Endodermal cell (in vitro differentiated cells): ENCODE measurements around the gene VPS41. TPM values are rescaled to one million over a fixed set of nuclear protein-coding genes. Genes with fewer than 3 reads are reported as not detected.

Experiments used
- DNase-seq: peaks from one replicate; pipeline ENCODE4 v3.0.0-alpha.2; 2017
- H3K27ac ChIP-seq: 2 replicates; pipeline ENCODE4 v1.5.1; 2013; ENCODE audit warnings: mild to moderate bottlenecking, low read depth, low read length, moderate library complexity
- H3K27me3 ChIP-seq: 2 replicates; pipeline ENCODE4 v1.6.1; 2013; ENCODE audit warnings: mild to moderate bottlenecking, low read length, moderate library complexity; ENCODE audit not compliant: insufficient read depth, control insufficient read depth, poor library complexity, severe bottlenecking
- H3K36me3 ChIP-seq: 2 replicates; pipeline ENCODE4 v1.7.0; 2013; ENCODE audit warnings: mild to moderate bottlenecking, low read length, moderate library complexity; ENCODE audit not compliant: control insufficient read depth, insufficient read depth
- H3K4me1 ChIP-seq: one replicate; pipeline ENCODE4 v1.7.0; 2013; ENCODE audit warnings: low read length; ENCODE audit not compliant: control insufficient read depth, insufficient read depth
- H3K4me3 ChIP-seq: 2 replicates; pipeline ENCODE4 v1.5.1; 2013; ENCODE audit warnings: mild to moderate bottlenecking, low read length, moderate library complexity
- H3K9ac ChIP-seq: 2 replicates; pipeline ENCODE4 v1.6.1; 2013; ENCODE audit warnings: mild to moderate bottlenecking, low read length, moderate library complexity; ENCODE audit not compliant: poor library complexity, severe bottlenecking; ENCODE audit errors: extremely low read depth
- H3K9me3 ChIP-seq: 2 replicates; pipeline ENCODE4 v1.6.1; 2013; ENCODE audit warnings: mild to moderate bottlenecking, low read length, moderate library complexity; ENCODE audit not compliant: control insufficient read depth
- H3K27ac Mint-ChIP-seq: 2 replicates; pipeline ENCODE4 v1.8.0; 2020; ENCODE audit warnings: mixed read lengths
- H3K27me3 Mint-ChIP-seq: 2 replicates; pipeline ENCODE4 v1.8.0; 2021; ENCODE audit warnings: mild to moderate bottlenecking, mixed read lengths; ENCODE audit not compliant: insufficient read depth
- H3K36me3 Mint-ChIP-seq: 2 replicates; pipeline ENCODE4 v1.8.0; 2020; ENCODE audit warnings: low read depth, mixed read lengths
- H3K4me1 Mint-ChIP-seq: 2 replicates; pipeline ENCODE4 v1.8.0; 2020; ENCODE audit warnings: mixed read lengths
- H3K4me3 Mint-ChIP-seq: 2 replicates; pipeline ENCODE4 v1.8.0; 2020; ENCODE audit warnings: mild to moderate bottlenecking, moderate library complexity, mixed read lengths
- H3K9me3 Mint-ChIP-seq: 2 replicates; pipeline ENCODE4 v1.8.0; 2020; ENCODE audit warnings: mild to moderate bottlenecking, mixed read lengths
- CTCF ChIP-seq: fragments of 200-600 bp; sonication (generic); conservative IDR thresholded peaks from 2 replicates; pipeline ENCODE4 v1.5.0; 2021; ENCODE audit warnings: antibody characterized with exemption, mild to moderate bottlenecking
- WGBS, 2 experiments: methylation state at CpG; one replicate each; pipeline versions ENCODE4 v1.1.5 to v1.1.7; 2013; ENCODE audit warnings: missing lambda C conversion rate in 2 of 2, mixed read lengths in 1 of 2; ENCODE audit not compliant: insufficient coverage in 1 of 2, insufficient read length in 1 of 2; 5-methylcytosine and 5-hydroxymethylcytosine counted together
- total RNA-seq, 2 donors: library from RNA; stranded (reverse); fragmentation: NEBNext Ultra II Directional in 1 of 2; extraction: Animal tissue kit (Norgen Biotek cat#: 25700) in 1 of 2; gene quantifications; 2 replicates in 1 of 2; 3 replicates in 1 of 2; pipeline ENCODE4 v1.2.1, GENCODE V29; 2021

Gene VPS41
- total RNA-seq, 2 donors from 2014 or later: 77.1 to 78.0 TPM

- H3K36me3 Mint-ChIP-seq: peaks cover 9% of the 10 kb centered on the region
- Histone ChIP-seq H3K36me3 (peaks cover 8% of the 10 kb centered on the region), H3K9me3 (peaks cover 9% of the 10 kb centered on the region), H3K4me3 (no peak overlapping the region), H3K27me3 (no peaks in the 10 kb centered on the region), H3K27ac (no peak overlapping the region), H3K9ac (no peak overlapping the region), H3K4me1 (no peaks in the 10 kb centered on the region)
- no peak overlapping the region for H3K4me3 Mint-ChIP-seq
- H3K9me3 Mint-ChIP-seq: peaks cover 2% of the 10 kb centered on the region
- peak; percentile 68 for TF ChIP-seq CTCF
- no peak overlapping the region for H3K27ac Mint-ChIP-seq
- no peak for DNase-seq
- no peaks in the 10 kb centered on the region for H3K27me3 Mint-ChIP-seq
- 93 to 100% methylated on average over 2 to 5 of the region's 5 CpGs for WGBS, 2 experiments
- peaks cover 2% of the 10 kb centered on the region for H3K4me1 Mint-ChIP-seq
These were observed 19.0 kb downstream of the VPS41 start for GRCh38 chr7:38889872-38890432.

GRCh38 chr7:38889079-38889478, 19.9 kb downstream of the VPS41 start:
- H3K4me1 Mint-ChIP-seq: peaks cover 2% of the 10 kb centered on the region
- H3K27ac Mint-ChIP-seq: no peak overlapping the region
- H3K9me3 ChIP-seq: peaks cover 9% of the 10 kb centered on the region
- no peak overlapping the region for H3K4me3 Mint-ChIP-seq
- DNase-seq: no peak
- no peaks in the 10 kb centered on the region for H3K27me3 ChIP-seq
- TF ChIP-seq CTCF: no peak
- H3K27me3 Mint-ChIP-seq: no peaks in the 10 kb centered on the region
- H3K9me3 Mint-ChIP-seq: peaks cover 2% of the 10 kb centered on the region
- no peaks in the 10 kb centered on the region for H3K4me1 ChIP-seq
- peaks cover 9% of the 10 kb centered on the region for H3K36me3 Mint-ChIP-seq
- 100% methylated on average over 1 of the region's 1 CpG for WGBS, 2 experiments
- H3K9ac ChIP-seq: no peak overlapping the region
- no peak overlapping the region for H3K4me3 ChIP-seq
- peaks cover 8% of the 10 kb centered on the region for H3K36me3 ChIP-seq
- no peak overlapping the region for H3K27ac ChIP-seq

- Mint-ChIP-seq H3K27me3 (no peaks in the 10 kb centered on the region), H3K4me3 (no peak overlapping the region), H3K9me3 (peaks cover 2% of the 10 kb centered on the region), H3K27ac (no peak overlapping the region), H3K4me1 (peaks cover 2% of the 10 kb centered on the region), H3K36me3 (peaks cover 22% of the 10 kb centered on the region)
- 82 to 88% methylated on average over 3 to 10 of the region's 10 CpGs for WGBS, 2 experiments
- peak; percentile 48 for TF ChIP-seq CTCF
- Histone ChIP-seq H3K9ac (no peak overlapping the region), H3K4me1 (no peaks in the 10 kb centered on the region), H3K4me3 (no peak overlapping the region), H3K36me3 (peaks cover 8% of the 10 kb centered on the region), H3K9me3 (peaks cover 9% of the 10 kb centered on the region), H3K27me3 (no peaks in the 10 kb centered on the region), H3K27ac (no peak overlapping the region)
- DNase-seq: peak; percentile 56
These were observed 22.7 kb downstream of the VPS41 start for GRCh38 chr7:38886265-38886664.
